Testis (tissue), 2 donors: ENCODE results near the gene CHML.

Experiments used
- POLR2A ChIP-seq: fragments of 450-650 bp; IDR thresholded peaks from one replicate; pipeline ENCODE4 v1.6.1; 2017; ENCODE audit warnings: antibody characterized with exemption, mild to moderate bottlenecking, moderate library complexity
- TF ChIP-seq, protein P1 (sequence below), 3 experiments: fragments of 450-650 bp in 2 of 3; fragments of 200-600 bp in 1 of 3; sonication (generic) in 1 of 3; IDR thresholded peaks; one replicate each; pipeline ENCODE4 v1.5.1; 2016 to 2019; ENCODE audit warnings: antibody characterized with exemption in 3 of 3, mild to moderate bottlenecking in 2 of 3, moderate library complexity in 1 of 3

DNA sequence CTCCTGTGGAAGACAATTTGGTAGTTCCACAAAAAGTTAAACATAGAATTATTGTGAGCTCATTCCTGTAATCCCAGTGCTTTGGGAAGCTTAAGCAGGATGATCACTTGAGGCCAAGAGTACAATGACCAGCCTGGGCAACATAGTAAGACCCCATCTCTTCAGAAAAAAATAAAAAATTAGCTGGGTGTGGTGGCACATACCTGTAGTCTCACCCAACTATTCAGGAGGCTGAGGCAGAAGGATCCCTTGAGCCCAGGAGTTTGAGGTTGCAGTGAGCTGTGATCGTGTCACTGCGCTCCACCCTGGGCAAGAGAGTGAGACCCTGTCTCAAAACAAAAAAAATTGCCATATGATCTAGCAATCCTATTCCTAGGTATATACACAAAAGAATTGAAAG is 4.1 kb upstream of the CHML start:
- TF ChIP-seq, protein P1, sequence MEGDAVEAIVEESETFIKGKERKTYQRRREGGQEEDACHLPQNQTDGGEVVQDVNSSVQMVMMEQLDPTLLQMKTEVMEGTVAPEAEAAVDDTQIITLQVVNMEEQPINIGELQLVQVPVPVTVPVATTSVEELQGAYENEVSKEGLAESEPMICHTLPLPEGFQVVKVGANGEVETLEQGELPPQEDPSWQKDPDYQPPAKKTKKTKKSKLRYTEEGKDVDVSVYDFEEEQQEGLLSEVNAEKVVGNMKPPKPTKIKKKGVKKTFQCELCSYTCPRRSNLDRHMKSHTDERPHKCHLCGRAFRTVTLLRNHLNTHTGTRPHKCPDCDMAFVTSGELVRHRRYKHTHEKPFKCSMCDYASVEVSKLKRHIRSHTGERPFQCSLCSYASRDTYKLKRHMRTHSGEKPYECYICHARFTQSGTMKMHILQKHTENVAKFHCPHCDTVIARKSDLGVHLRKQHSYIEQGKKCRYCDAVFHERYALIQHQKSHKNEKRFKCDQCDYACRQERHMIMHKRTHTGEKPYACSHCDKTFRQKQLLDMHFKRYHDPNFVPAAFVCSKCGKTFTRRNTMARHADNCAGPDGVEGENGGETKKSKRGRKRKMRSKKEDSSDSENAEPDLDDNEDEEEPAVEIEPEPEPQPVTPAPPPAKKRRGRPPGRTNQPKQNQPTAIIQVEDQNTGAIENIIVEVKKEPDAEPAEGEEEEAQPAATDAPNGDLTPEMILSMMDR (IDR thresholded peaks at IDR 0.05) = no peak
- no peak for TF ChIP-seq POLR2A
